K562 (cell line): ENCODE results near the gene CERS5. TPM values are rescaled to one million over a fixed set of nuclear protein-coding genes. Genes with fewer than 3 reads are reported as not detected.
A peak's percentile ranks its signal among the peaks of the same experiment; 100 is the strongest.

Source experiments
- ATAC-seq: fragments of 200-7000 bp; cut with Tn5 transposase; 3 replicates; pipeline ENCODE4 v1.9.1; 2020; ENCODE audit warnings: moderate library complexity
- BruUV-seq: library from RNA; stranded (reverse); fragments of 400-500 nt; replicated peaks from 2 replicates; lab custom pipeline; 2021; lab: Mats Ljungman, UMichigan
- CTCF ChIA-PET: fragments of 300-600 bp; formaldehyde crosslinking; extraction: SDS; loops from one replicate; lab custom pipeline; 2021; ENCODE audit warnings: low intra/inter-chr PET ratio; lab: Yijun Ruan, JAX
- POLR2A ChIA-PET: fragments of 300-600, 350-650 bp; sonication (Branson Sonifier 250); formaldehyde crosslinking; extraction: SDS; loops from one replicate; lab custom pipeline; 2021; ENCODE audit warnings: antibody characterized with exemption, inconsistent platforms; lab: Yijun Ruan, JAX
- DNase-seq, 4 experiments: peaks; one replicate each; pipeline versions ENCODE4 v3.0.0 to v3.0.0-alpha.2; 2011 to 2018; ENCODE audit warnings: low spot score in 3 of 4, mixed read lengths in 3 of 4; ENCODE audit errors: extremely low read depth in 1 of 4
- FAIRE-seq: peaks from 2 replicates; lab custom pipeline; 2011; peaks lifted over from hg19 to GRCh38; lab: Jason Lieb, UNC
- H2AFZ ChIP-seq: 2 replicates; pipeline ENCODE4 v1.6.0; 2011; ENCODE audit warnings: low read depth, low read length, control low read depth, inconsistent platforms
- H3K27ac ChIP-seq: fragments of 200-600 bp; 3 replicates; pipeline ENCODE4 v1.8.0; 2011; ENCODE audit warnings: low read depth, mild to moderate bottlenecking, control low read depth, inconsistent platforms, low read length, moderate library complexity, mixed read lengths; ENCODE audit errors: extremely low read depth
- H3K27me3 ChIP-seq, 2 experiments: fragments of 300-600 bp in 1 of 2; 2 replicates in 1 of 2; 3 replicates in 1 of 2; pipeline versions ENCODE4 v1.6.0 to v1.8.0; 2011; ENCODE audit warnings: inconsistent platforms in 2 of 2, low read length in 2 of 2, mild to moderate bottlenecking in 1 of 2, mixed read lengths in 1 of 2, moderate library complexity in 1 of 2; ENCODE audit not compliant: control insufficient read depth in 2 of 2, insufficient read depth in 2 of 2
- H3K36me3 ChIP-seq: fragments of 300-600 bp; 3 replicates; pipeline ENCODE4 v1.8.0; 2011; ENCODE audit warnings: mild to moderate bottlenecking, low read length, inconsistent platforms; ENCODE audit not compliant: control insufficient read depth, insufficient read depth
- H3K4me1 ChIP-seq, 2 experiments: fragments of 200-600 bp in 1 of 2; replicated peaks in 1 of 2; 2 replicates in 1 of 2; 3 replicates in 1 of 2; pipeline versions ENCODE4 v1.5.1 to v1.8.0; 2011; ENCODE audit warnings: inconsistent platforms in 2 of 2, low read length in 2 of 2, mild to moderate bottlenecking in 1 of 2, mixed read lengths in 1 of 2, moderate library complexity in 1 of 2; ENCODE audit not compliant: control insufficient read depth in 2 of 2, insufficient read depth in 2 of 2
- H3K4me2 ChIP-seq: 2 replicates; pipeline ENCODE4 v1.6.1; 2011; ENCODE audit warnings: low read length, control low read depth, inconsistent platforms, mixed read lengths; ENCODE audit not compliant: insufficient read depth
- H3K4me3 ChIP-seq: fragments of 200-600 bp; sonication (generic), shearing (Covaris generic); 2 replicates; pipeline ENCODE4 v1.5.1; 2016; ENCODE audit warnings: control low read depth, inconsistent platforms
- H3K79me2 ChIP-seq: fragments of 200-600 bp; 3 replicates; pipeline ENCODE4 v1.8.0; 2011; ENCODE audit warnings: low read length, inconsistent platforms; ENCODE audit not compliant: control insufficient read depth, insufficient read depth
- H3K9ac ChIP-seq, 2 experiments: 2 replicates each; pipeline versions ENCODE4 v1.6.0 to v1.6.1; 2011; ENCODE audit warnings: low read depth in 2 of 2, low read length in 2 of 2, control low read depth in 1 of 2, inconsistent platforms in 1 of 2, mild to moderate bottlenecking in 1 of 2, mixed read lengths in 1 of 2; ENCODE audit not compliant: insufficient read depth in 1 of 2
- H3K9me1 ChIP-seq: one replicate; pipeline ENCODE4 v1.6.0; 2011; ENCODE audit warnings: inconsistent platforms, mild to moderate bottlenecking, low read length, moderate library complexity; ENCODE audit not compliant: control insufficient read depth, insufficient read depth
- H3K9me3 ChIP-seq: replicated peaks from 2 replicates; pipeline ENCODE4 v1.5.1; 2011; ENCODE audit warnings: low read depth, low read length, inconsistent platforms; ENCODE audit not compliant: control insufficient read depth, insufficient read depth
- H4K20me1 ChIP-seq: replicated peaks from 2 replicates; pipeline ENCODE4 v1.6.1; 2011; ENCODE audit warnings: low read length, inconsistent platforms, mixed read lengths; ENCODE audit not compliant: control insufficient read depth, insufficient read depth
- ELF2 ChIP-seq: fragments of 250-450 bp; sonication (Bioruptor Pico); IDR thresholded peaks from 2 replicates; pipeline ENCODE4 v1.5.0; 2021; ENCODE audit warnings: mild to moderate bottlenecking
- MED1 ChIP-seq: sonication (generic); formaldehyde crosslinking; IDR thresholded peaks from 2 replicates; pipeline ENCODE4 v1.8.1; 2023; ENCODE audit warnings: missing genetic modification reagents, borderline replicate concordance
- MTA2 ChIP-seq: fragments of 450-650 bp; IDR thresholded peaks from 2 replicates; pipeline ENCODE4 v1.6.1; 2016; ENCODE audit warnings: low read depth
- MTA3 ChIP-seq: fragments of 450-650 bp; formaldehyde crosslinking; IDR thresholded peaks from 2 replicates; pipeline ENCODE4 v1.6.1; 2017; ENCODE audit warnings: mild to moderate bottlenecking, borderline replicate concordance
- NCOA6 ChIP-seq: fragments of 450-650 bp; IDR thresholded peaks from 2 replicates; pipeline ENCODE4 v1.6.1; 2017; ENCODE audit warnings: mild to moderate bottlenecking
- TCFL5 ChIP-seq: fragments of 250-450 bp; sonication (Bioruptor Pico); conservative IDR thresholded peaks from 2 replicates; pipeline ENCODE4 v1.6.1; 2021; ENCODE audit warnings: mild to moderate bottlenecking, moderate library complexity, matching md5 sums
- ZC3H8 ChIP-seq: fragments of 450-650 bp; IDR thresholded peaks from 2 replicates; pipeline ENCODE4 v1.6.1; 2017
- ZNF239 ChIP-seq: fragments of 250-450 bp; sonication (Bioruptor Pico); IDR thresholded peaks from 2 replicates; pipeline ENCODE4 v1.4.0; 2020; ENCODE audit warnings: mild to moderate bottlenecking
- WGBS: fragments of 100-300 bp; shearing (Covaris generic); methylation state at CpG from one replicate; pipeline ENCODE4 v1.1.6; 2016; ENCODE audit warnings: low coverage, mixed read lengths; ENCODE audit not compliant: insufficient coverage; ENCODE audit errors: missing lambda C conversion rate; 5-methylcytosine and 5-hydroxymethylcytosine counted together
- in situ Hi-C: fragments of 300-500 bp; cut with MboI; formaldehyde crosslinking; loops from 4 replicates; pipeline ENCODE4 v1.15.0; 2018; ENCODE audit warnings: inconsistent platforms, mixed read lengths
- intact Hi-C: fragments of 100-400 bp; cut with micrococcal nuclease; formaldehyde crosslinking; loops from 2 replicates; pipeline ENCODE4 v1.14.2; 2022
- polyA plus RNA-seq, 8 experiments: library from polyadenylated mRNA; depleted of rRNA in 4 of 8; stranded (reverse) in 5 of 8; unstranded in 3 of 8; fragments of >200 nt; fragmentation: Nextera tagmentation in 2 of 8; fragmentation: Illumina TruSeq in 1 of 8; extraction: Ambion mirVana in 2 of 8; extraction: Trizol in 1 of 8; gene quantifications; 2 replicates each; pipeline versions ENCODE4 v1.2.1 to v1.2.3, GENCODE V29; 2011 to 2014; ENCODE audit warnings: inconsistent platforms in 1 of 8, missing spikeins in 1 of 8
- total RNA-seq, 7 experiments: library from RNA; depleted of rRNA in 6 of 7; stranded (reverse); fragments of >200 nt in 6 of 7; fragmentation: Illumina TruSeq in 2 of 7; extraction: Trizol in 2 of 7; gene quantifications; 2 replicates each; pipeline versions ENCODE4 v1.2.1 to v1.2.3, GENCODE V29; 2011 to 2021; ENCODE audit warnings: low replicate concordance in 1 of 7
- TF ChIP-seq, protein P1 (sequence below): fragments of 450-650 bp; IDR thresholded peaks from 2 replicates; pipeline ENCODE4 v1.6.1; 2014; ENCODE audit warnings: low read depth, mild to moderate bottlenecking, moderate library complexity, borderline replicate concordance

Gene CERS5
- total and polyA plus RNA-seq, 9 of the 15 experiments (the other 6 are each of a cell fraction or from before 2014, with no cell fraction given): 6.1 to 47.5 (median 17.8) TPM

DNA sequence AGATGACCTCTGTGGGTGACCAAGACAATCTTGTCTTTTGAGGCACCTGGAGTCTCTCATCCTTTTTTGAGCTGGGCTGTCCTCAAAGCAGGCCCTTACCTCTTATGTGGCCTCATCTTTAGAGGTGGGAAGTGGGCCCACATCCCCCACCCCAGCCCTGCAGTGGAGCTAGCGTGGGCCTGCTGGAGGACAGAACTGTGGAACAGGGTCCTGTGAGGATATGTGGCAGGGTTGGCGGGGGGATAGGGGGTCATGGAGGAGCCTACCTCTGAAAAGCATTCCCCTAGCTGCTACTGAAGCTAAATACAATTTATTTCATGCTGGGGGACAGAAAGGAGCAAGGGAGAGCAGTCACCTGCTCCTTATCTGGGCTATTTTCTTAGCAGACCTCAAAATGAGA lies 63.8 kb downstream of the CERS5 start:
- H3K27me3 ChIP-seq: no peaks in the 10 kb centered on the region
- H3K9me1 ChIP-seq: no peaks in the 10 kb centered on the region
- H3K36me3 ChIP-seq: peaks cover 29% of the 10 kb centered on the region; the same call in 2 of the 3 replicates
- in situ Hi-C loops (no loop called here), intact Hi-C loops (no loop called here)
- no TSS peak for BruUV-seq
- CTCF ChIA-PET: no interaction called here
- ATAC-seq (no peak), FAIRE-seq (no peak), DNase-seq (no peak)
- no peaks in the 10 kb centered on the region for H4K20me1 ChIP-seq
- peaks cover 16% of the 10 kb centered on the region in 2 experiments for H3K4me1 ChIP-seq
- H3K9me3 ChIP-seq: no peaks in the 10 kb centered on the region
- TF ChIP-seq MED1 (CRISPR knock-in tag) (no peak), ZNF239 (CRISPR knock-in tag) (no peak), TCFL5 (CRISPR knock-in tag) (no peak), MTA3 (no peak), NCOA6 (no peak), ZC3H8 (no peak), ELF2 (no peak), MTA2 (no peak)
- TF ChIP-seq, protein P1, sequence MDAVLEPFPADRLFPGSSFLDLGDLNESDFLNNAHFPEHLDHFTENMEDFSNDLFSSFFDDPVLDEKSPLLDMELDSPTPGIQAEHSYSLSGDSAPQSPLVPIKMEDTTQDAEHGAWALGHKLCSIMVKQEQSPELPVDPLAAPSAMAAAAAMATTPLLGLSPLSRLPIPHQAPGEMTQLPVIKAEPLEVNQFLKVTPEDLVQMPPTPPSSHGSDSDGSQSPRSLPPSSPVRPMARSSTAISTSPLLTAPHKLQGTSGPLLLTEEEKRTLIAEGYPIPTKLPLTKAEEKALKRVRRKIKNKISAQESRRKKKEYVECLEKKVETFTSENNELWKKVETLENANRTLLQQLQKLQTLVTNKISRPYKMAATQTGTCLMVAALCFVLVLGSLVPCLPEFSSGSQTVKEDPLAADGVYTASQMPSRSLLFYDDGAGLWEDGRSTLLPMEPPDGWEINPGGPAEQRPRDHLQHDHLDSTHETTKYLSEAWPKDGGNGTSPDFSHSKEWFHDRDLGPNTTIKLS: no peak
- H3K4me3 ChIP-seq: no peak overlapping the region
- no peaks in the 10 kb centered on the region for H3K79me2 ChIP-seq
- WGBS: no CpG with 5 or more reads among the region's 2 CpGs
- H3K9ac ChIP-seq: peak overlapping the region in 1 of 2 experiments; percentile 82; a peak in 1 of 4 replicates
- peak overlapping the region; percentile 57; the same call in 1 of the 2 replicates for H3K4me2 ChIP-seq
- H3K27ac ChIP-seq: no peak overlapping the region
- POLR2A ChIA-PET: interaction anchor here (0.6 to 1.7 kb wide), 6 partner anchors 8 to 231 kb away, joined by 3 to 9 read pairs (median 4); partner anchors contain the start of genes COX14, LIMA1 and SMARCD1
- peak overlapping the region; percentile 75 for H2AFZ ChIP-seq
